Nephron (organoid): ENCODE measurements around the gene PCSK5.
A peak's percentile ranks its signal among the peaks of the same experiment; 100 is the strongest.

Experiments used
- H3K27ac Mint-ChIP-seq, 3 experiments: 2 replicates each; pipeline ENCODE4 v1.8.0; 2020; ENCODE audit warnings: mixed read lengths in 3 of 3, mild to moderate bottlenecking in 2 of 3, moderate library complexity in 1 of 3
- H3K27me3 Mint-ChIP-seq: 2 replicates; pipeline ENCODE4 v1.8.0; 2021; ENCODE audit warnings: low read depth, mild to moderate bottlenecking, moderate library complexity, mixed read lengths
- H3K36me3 Mint-ChIP-seq: 2 replicates; pipeline ENCODE4 v1.8.0; 2020; ENCODE audit warnings: low read depth, mixed read lengths
- H3K4me1 Mint-ChIP-seq: 2 replicates; pipeline ENCODE4 v1.8.0; 2020; ENCODE audit warnings: mixed read lengths
- H3K4me3 Mint-ChIP-seq, 3 experiments: 2 replicates each; pipeline ENCODE4 v1.8.0; 2020; ENCODE audit warnings: mild to moderate bottlenecking in 3 of 3, mixed read lengths in 3 of 3, moderate library complexity in 2 of 3
- H3K9me3 Mint-ChIP-seq: 2 replicates; pipeline ENCODE4 v1.8.0; 2020; ENCODE audit warnings: mixed read lengths
- TF ChIP-seq, protein P1 (sequence below), 3 experiments: fragments of 200-600 bp; sonication (generic); IDR thresholded peaks; one replicate each; pipeline ENCODE4 v1.5.0; 2021; ENCODE audit warnings: antibody characterized with exemption in 3 of 3; ENCODE audit not compliant: unreplicated experiment in 3 of 3

Gene PCSK5

DNA sequence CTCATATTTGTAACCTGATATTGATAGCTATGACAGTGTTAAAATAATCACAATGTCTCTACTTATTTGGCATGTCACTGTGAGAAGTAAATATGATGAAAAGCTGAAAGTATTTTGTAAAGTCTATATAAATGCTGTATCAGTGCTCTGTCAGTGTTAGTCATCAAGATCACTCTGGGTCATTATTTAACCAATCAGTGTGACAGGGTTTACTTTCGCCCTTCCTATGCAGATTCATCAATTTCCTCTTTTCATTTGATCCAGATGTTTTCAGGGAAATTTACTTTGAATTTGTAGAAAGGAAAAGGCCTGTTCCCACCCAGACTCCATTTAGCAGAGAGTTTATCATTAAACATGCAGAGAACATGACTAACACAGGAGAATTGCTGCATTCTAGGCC, 9.9 kb upstream of the PCSK5 start:
- Mint-ChIP-seq H3K27ac (no peak overlapping the region), H3K9me3 (no peaks in the 10 kb centered on the region), H3K4me1 (no peaks in the 10 kb centered on the region), H3K36me3 (no peaks in the 10 kb centered on the region), H3K4me3 (no peak overlapping the region), H3K27me3 (peaks cover 5% of the 10 kb centered on the region)
- TF ChIP-seq, protein P1, sequence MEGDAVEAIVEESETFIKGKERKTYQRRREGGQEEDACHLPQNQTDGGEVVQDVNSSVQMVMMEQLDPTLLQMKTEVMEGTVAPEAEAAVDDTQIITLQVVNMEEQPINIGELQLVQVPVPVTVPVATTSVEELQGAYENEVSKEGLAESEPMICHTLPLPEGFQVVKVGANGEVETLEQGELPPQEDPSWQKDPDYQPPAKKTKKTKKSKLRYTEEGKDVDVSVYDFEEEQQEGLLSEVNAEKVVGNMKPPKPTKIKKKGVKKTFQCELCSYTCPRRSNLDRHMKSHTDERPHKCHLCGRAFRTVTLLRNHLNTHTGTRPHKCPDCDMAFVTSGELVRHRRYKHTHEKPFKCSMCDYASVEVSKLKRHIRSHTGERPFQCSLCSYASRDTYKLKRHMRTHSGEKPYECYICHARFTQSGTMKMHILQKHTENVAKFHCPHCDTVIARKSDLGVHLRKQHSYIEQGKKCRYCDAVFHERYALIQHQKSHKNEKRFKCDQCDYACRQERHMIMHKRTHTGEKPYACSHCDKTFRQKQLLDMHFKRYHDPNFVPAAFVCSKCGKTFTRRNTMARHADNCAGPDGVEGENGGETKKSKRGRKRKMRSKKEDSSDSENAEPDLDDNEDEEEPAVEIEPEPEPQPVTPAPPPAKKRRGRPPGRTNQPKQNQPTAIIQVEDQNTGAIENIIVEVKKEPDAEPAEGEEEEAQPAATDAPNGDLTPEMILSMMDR (IDR thresholded peaks at IDR 0.05; ENCODE audit: unreplicated experiment in 3 of 3): no peak

DNA sequence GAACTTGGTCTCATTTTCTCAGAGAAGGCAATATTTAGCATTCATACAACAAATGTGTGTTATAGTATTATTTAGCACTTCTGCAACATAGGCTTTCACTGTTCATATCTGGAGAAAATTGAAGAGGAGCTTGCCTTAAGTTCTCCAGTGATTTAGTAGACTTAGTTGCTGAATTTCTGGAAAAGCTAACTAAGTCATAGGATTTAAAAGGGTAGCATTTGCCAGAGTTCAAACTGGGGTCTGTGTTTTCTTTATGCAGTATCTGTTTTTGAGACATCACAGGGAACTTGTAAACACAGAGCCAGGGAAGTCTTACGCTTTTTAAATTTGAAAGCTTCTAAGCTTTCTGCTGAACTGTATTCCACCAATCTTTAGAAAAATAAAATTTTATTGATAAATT, 8.7 kb upstream of the PCSK5 start:
- Mint-ChIP-seq H3K4me3 (no peak overlapping the region), H3K9me3 (no peaks in the 10 kb centered on the region), H3K27me3 (peaks cover 5% of the 10 kb centered on the region), H3K27ac (no peak overlapping the region), H3K4me1 (no peaks in the 10 kb centered on the region), H3K36me3 (no peaks in the 10 kb centered on the region)
- TF ChIP-seq, protein P1 (IDR thresholded peaks at IDR 0.05; ENCODE audit: unreplicated experiment in 3 of 3): no peak

DNA sequence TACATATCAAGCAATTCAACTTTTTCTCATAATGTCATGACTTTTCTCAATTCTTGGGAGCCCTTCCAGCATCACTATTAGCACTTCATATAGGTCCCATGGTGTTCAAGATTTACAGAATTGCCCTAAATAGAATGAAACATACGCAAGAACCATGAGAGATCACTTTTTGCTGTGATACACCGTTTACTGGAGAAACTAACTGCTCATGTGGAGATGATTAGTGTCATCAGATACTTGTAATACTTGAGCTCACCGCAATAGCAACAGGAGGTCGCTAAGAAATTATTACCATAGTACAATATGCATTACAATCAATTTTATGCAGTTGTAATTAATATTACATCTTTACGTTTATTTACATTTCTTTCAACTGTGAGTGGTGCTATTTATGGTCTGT, 4.8 kb upstream of the PCSK5 start:
- Mint-ChIP-seq H3K4me1 (peaks cover 15% of the 10 kb centered on the region), H3K4me3 (no peak overlapping the region), H3K27me3 (no peaks in the 10 kb centered on the region), H3K9me3 (no peaks in the 10 kb centered on the region), H3K36me3 (no peaks in the 10 kb centered on the region), H3K27ac (no peak overlapping the region)
- TF ChIP-seq, protein P1 (IDR thresholded peaks at IDR 0.05; ENCODE audit: unreplicated experiment in 3 of 3): no peak

DNA sequence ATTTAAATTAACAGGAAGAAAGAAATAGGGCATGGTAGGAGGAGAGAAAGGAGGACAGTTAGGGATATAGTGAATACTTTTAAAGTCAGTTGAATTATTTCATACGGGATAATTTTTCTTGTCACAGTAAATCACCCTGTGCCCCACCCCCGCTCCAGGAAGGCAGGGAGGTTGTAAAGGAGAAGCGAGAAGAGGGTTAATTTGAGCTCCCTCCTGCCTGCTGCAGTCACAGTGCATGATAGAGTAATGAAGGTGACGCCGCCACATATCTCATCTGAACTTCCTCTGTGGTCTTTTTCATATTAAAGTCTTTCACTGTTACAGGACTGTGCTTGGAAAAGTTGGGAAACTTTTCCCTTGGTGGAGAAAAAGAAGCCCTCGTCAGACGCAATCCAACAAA, 896 bp upstream of the PCSK5 start:
- H3K27ac Mint-ChIP-seq: peak overlapping the region; percentile 69 to 80 (median 70)
- no peaks in the 10 kb centered on the region for H3K27me3 Mint-ChIP-seq
- peaks cover 34% of the 10 kb centered on the region for H3K4me1 Mint-ChIP-seq
- H3K9me3 Mint-ChIP-seq: no peaks in the 10 kb centered on the region
- TF ChIP-seq, protein P1 (IDR thresholded peaks at IDR 0.05; ENCODE audit: unreplicated experiment in 3 of 3): no peak
- H3K36me3 Mint-ChIP-seq: no peaks in the 10 kb centered on the region
- peak overlapping the region; percentile 88 to 91 (median 90) for H3K4me3 Mint-ChIP-seq

DNA sequence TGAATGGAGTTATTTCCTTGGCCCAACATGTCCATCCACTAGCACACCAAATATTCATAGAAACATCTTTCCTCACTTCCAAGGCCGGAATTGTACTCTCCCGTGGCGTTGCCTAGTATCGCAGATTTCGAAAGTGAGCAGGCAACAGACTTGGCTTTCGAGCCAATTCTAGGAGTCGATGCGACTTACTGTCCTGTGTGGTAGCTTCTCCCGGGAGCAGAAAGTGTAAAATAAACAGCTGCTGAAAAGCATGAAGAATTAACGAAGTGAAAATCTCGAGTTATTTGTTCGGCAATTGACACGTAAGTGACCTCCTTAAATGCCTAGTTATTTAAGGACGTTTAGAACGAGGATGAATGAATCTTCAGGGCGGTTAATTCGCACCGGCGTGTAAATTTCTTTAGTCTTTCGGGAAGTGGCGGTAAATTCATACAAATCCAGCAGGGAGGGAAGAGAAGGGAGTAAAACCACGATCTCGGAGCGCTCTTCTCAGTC, 449 bp upstream of the PCSK5 start:
- peak overlapping the region; percentile 88 to 91 (median 90) for H3K4me3 Mint-ChIP-seq
- peaks cover 36% of the 10 kb centered on the region for H3K4me1 Mint-ChIP-seq
- TF ChIP-seq, protein P1 (IDR thresholded peaks at IDR 0.05; ENCODE audit: unreplicated experiment in 3 of 3): no peak
- no peaks in the 10 kb centered on the region for H3K36me3 Mint-ChIP-seq
- no peaks in the 10 kb centered on the region for H3K27me3 Mint-ChIP-seq
- H3K9me3 Mint-ChIP-seq: no peaks in the 10 kb centered on the region
- H3K27ac Mint-ChIP-seq: peak overlapping the region; percentile 69 to 80 (median 70)

DNA sequence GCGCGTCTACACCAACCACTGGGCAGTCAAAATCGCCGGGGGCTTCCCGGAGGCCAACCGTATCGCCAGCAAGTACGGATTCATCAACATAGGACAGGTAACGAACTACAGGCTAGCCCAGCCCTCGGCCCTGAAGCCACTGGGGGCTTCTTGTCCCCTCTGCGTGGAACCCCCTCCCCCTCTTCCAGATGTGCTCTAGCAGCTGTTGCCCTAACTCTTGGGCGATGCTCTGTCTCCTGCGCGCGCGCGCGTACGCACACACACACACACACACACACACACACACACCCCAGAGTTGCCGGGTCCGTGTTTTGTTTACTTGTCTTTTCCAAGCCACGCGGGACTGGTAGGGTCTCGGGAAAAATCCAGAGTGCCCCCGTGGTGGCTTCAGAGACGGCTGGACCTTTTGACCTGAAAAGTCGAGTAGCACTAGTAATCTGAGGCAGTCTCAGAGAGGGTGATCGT, 836 bp downstream of the PCSK5 start:
- TF ChIP-seq, protein P1 (IDR thresholded peaks at IDR 0.05; ENCODE audit: unreplicated experiment in 3 of 3): no peak
- Mint-ChIP-seq H3K36me3 (no peaks in the 10 kb centered on the region), H3K27me3 (peaks cover 5% of the 10 kb centered on the region), H3K9me3 (no peaks in the 10 kb centered on the region), H3K27ac (peak overlapping the region; percentile 68 to 85 (median 84)), H3K4me1 (peaks cover 48% of the 10 kb centered on the region), H3K4me3 (peak overlapping the region; percentile 94 to 97 (median 97))
